Calu3 (cell line): Measurements from ENCODE around the gene VPS45. TPM values are rescaled to one million over a fixed set of nuclear protein-coding genes. Genes with fewer than 3 reads are reported as not detected.
A peak's percentile ranks its signal among the peaks of the same experiment; 100 is the strongest.

ENCODE experiments used
- BruUV-seq: library from RNA; stranded (reverse); fragments of 400-500 nt; replicated peaks from 2 replicates; lab custom pipeline; 2021; lab: Mats Ljungman, UMichigan
- CTCF ChIA-PET: fragments of 300-600 bp; sonication (Branson Sonifier 250); formaldehyde crosslinking; loops from one replicate; lab custom pipeline; 2022; ENCODE audit warnings: antibody characterized with exemption; lab: Charles Lee
- DNase-seq: peaks from one replicate; pipeline ENCODE4 v3.0.0; 2022
- H3K27ac Mint-ChIP-seq: one replicate; pipeline ENCODE4 v1.8.0; 2022; ENCODE audit warnings: mixed read lengths; ENCODE audit not compliant: unreplicated experiment
- H3K27me3 Mint-ChIP-seq: one replicate; pipeline ENCODE4 v1.8.0; 2022; ENCODE audit warnings: mixed read lengths; ENCODE audit not compliant: unreplicated experiment
- H3K36me3 Mint-ChIP-seq: one replicate; pipeline ENCODE4 v1.8.0; 2022; ENCODE audit warnings: mild to moderate bottlenecking, moderate library complexity, mixed read lengths; ENCODE audit not compliant: insufficient read depth, unreplicated experiment
- H3K4me1 Mint-ChIP-seq: one replicate; pipeline ENCODE4 v1.8.0; 2022; ENCODE audit warnings: mild to moderate bottlenecking, low read depth, mixed read lengths; ENCODE audit not compliant: unreplicated experiment
- H3K4me3 Mint-ChIP-seq: one replicate; pipeline ENCODE4 v1.8.0; 2022; ENCODE audit warnings: mild to moderate bottlenecking, low read depth, moderate library complexity, mixed read lengths; ENCODE audit not compliant: unreplicated experiment
- H3K9me3 Mint-ChIP-seq: one replicate; pipeline ENCODE4 v1.8.0; 2022; ENCODE audit warnings: low read depth, mixed read lengths; ENCODE audit not compliant: unreplicated experiment
- CTCF ChIP-seq: fragments of 200-600 bp; IDR thresholded peaks from one replicate; pipeline ENCODE4 v1.8.0; 2022; ENCODE audit warnings: antibody characterized with exemption; ENCODE audit not compliant: unreplicated experiment
- intact Hi-C: fragments of 100-400 bp; cut with micrococcal nuclease; formaldehyde crosslinking; loops from one replicate; pipeline ENCODE4 v1.10.0; 2022; ENCODE audit not compliant: unreplicated experiment
- total RNA-seq: library from RNA; stranded (reverse); gene quantifications from 2 replicates; pipeline ENCODE4 v1.2.3, GENCODE V29; 2022

Gene VPS45
- total RNA-seq, 1 experiment from 2014 or later: 37.9 TPM

- no peak overlapping the region for H3K4me3 Mint-ChIP-seq
- peak; percentile 55 for TF ChIP-seq CTCF
- H3K36me3 Mint-ChIP-seq: no peaks in the 10 kb centered on the region
- no peaks in the 10 kb centered on the region for H3K27me3 Mint-ChIP-seq
- no TSS peak for BruUV-seq
- CTCF ChIA-PET: interaction anchor here (0.6 to 1.8 kb wide), 26 partner anchors 8 to 343 kb away, joined by 3 to 22 read pairs (median 4); partner anchors contain the start of genes ANP32E, OTUD7B and VPS45
- H3K9me3 Mint-ChIP-seq: no peaks in the 10 kb centered on the region
- H3K27ac Mint-ChIP-seq: peak overlapping the region; percentile 67
- intact Hi-C loops: loop anchor here (5.0 to 10.0 kb wide), 2 partner anchors 225 to 292 kb away; partner anchors contain the start of gene BOLA1
- peak; percentile 34 for DNase-seq
- H3K4me1 Mint-ChIP-seq: peaks cover 25% of the 10 kb centered on the region
These were observed 119.4 kb downstream of the VPS45 start for GRCh38 chr1:150186789-150187559.

- Mint-ChIP-seq H3K9me3 (no peaks in the 10 kb centered on the region), H3K4me3 (no peak overlapping the region), H3K36me3 (no peaks in the 10 kb centered on the region), H3K27me3 (no peaks in the 10 kb centered on the region), H3K4me1 (peaks cover 30% of the 10 kb centered on the region), H3K27ac (peak overlapping the region; percentile 67)
- CTCF ChIA-PET: interaction anchor here (0.7 to 1.8 kb wide), 16 partner anchors 8 to 344 kb away, joined by 3 to 22 read pairs (median 4); partner anchors contain the start of gene VPS45
- DNase-seq: no peak
- no peak for TF ChIP-seq CTCF
- BruUV-seq: no TSS peak
- intact Hi-C loops: loop anchor here (5.0 to 10.0 kb wide), 2 partner anchors 225 to 293 kb away; partner anchors contain the start of gene BOLA1
These were observed 120.0 kb downstream of the VPS45 start for GRCh38 chr1:150187560-150187931.

GRCh38 chr1:150192012-150192411 lies 124.4 kb downstream of the VPS45 start:
- intact Hi-C loops: no loop called here
- BruUV-seq: no TSS peak
- CTCF ChIA-PET: no interaction called here
- Mint-ChIP-seq H3K9me3 (no peaks in the 10 kb centered on the region), H3K4me1 (peaks cover 35% of the 10 kb centered on the region), H3K36me3 (no peaks in the 10 kb centered on the region), H3K27me3 (no peaks in the 10 kb centered on the region), H3K4me3 (no peak overlapping the region), H3K27ac (no peak overlapping the region)
- no peak for TF ChIP-seq CTCF
- no peak for DNase-seq

GRCh38 chr1:150194381-150195031 lies 126.9 kb downstream of the VPS45 start:
- Mint-ChIP-seq H3K27me3 (no peaks in the 10 kb centered on the region), H3K36me3 (no peaks in the 10 kb centered on the region), H3K27ac (no peak overlapping the region), H3K4me3 (no peak overlapping the region), H3K4me1 (peaks cover 25% of the 10 kb centered on the region), H3K9me3 (no peaks in the 10 kb centered on the region)
- no peak for TF ChIP-seq CTCF
- intact Hi-C loops: no loop called here
- DNase-seq: no peak
- BruUV-seq: no TSS peak
- CTCF ChIA-PET: no interaction called here

Other genes starting within 250 kb of the VPS45 start
- 13.5 and 15.5 TPM in 2 replicates for gene BOLA1, start 168.2 kb upstream of the VPS45 start, total RNA-seq
- gene SV2A, start 149.9 kb upstream of the VPS45 start, total RNA-seq: 0.12 and 0.32 TPM in 2 replicates
- gene SF3B4, start 140.0 kb upstream of the VPS45 start, total RNA-seq: 167 and 188 TPM in 2 replicates
- 32.3 and 35.7 TPM in 2 replicates for gene MTMR11, start 130.9 kb upstream of the VPS45 start, total RNA-seq
- 34.9 and 36.6 TPM in 2 replicates for gene OTUD7B, start 57.0 kb upstream of the VPS45 start, total RNA-seq
- 2.0 and 4.2 TPM in 2 replicates for gene PLEKHO1, start 82.1 kb downstream of the VPS45 start, total RNA-seq
- gene ANP32E, start 168.3 kb downstream of the VPS45 start, total RNA-seq: 101 and 129 TPM in 2 replicates
- 1.0 and 1.3 TPM in 2 replicates for gene CA14, start 190.0 kb downstream of the VPS45 start, total RNA-seq
- gene APH1A, start 201.2 kb downstream of the VPS45 start, total RNA-seq: 195 TPM in 2 replicates
- gene C1orf54, start 205.0 kb downstream of the VPS45 start, total RNA-seq: 0.76 TPM in 1 of 2 replicates, not detected in the other
- gene CIART, start 214.8 kb downstream of the VPS45 start, total RNA-seq: 0.42 and 1.5 TPM in 2 replicates
- gene MRPS21, start 226.1 kb downstream of the VPS45 start, total RNA-seq: 66.9 and 67.4 TPM in 2 replicates